GM21367 (cell line): ENCODE measurements around the gene PUS1.

Source experiments
- ATAC-seq: cut with Tn5 transposase; IDR thresholded peaks from one replicate; pipeline ENCODE4 v1.9.1; 2021; ENCODE audit not compliant: unreplicated experiment

The PUS1 gene

DNA sequence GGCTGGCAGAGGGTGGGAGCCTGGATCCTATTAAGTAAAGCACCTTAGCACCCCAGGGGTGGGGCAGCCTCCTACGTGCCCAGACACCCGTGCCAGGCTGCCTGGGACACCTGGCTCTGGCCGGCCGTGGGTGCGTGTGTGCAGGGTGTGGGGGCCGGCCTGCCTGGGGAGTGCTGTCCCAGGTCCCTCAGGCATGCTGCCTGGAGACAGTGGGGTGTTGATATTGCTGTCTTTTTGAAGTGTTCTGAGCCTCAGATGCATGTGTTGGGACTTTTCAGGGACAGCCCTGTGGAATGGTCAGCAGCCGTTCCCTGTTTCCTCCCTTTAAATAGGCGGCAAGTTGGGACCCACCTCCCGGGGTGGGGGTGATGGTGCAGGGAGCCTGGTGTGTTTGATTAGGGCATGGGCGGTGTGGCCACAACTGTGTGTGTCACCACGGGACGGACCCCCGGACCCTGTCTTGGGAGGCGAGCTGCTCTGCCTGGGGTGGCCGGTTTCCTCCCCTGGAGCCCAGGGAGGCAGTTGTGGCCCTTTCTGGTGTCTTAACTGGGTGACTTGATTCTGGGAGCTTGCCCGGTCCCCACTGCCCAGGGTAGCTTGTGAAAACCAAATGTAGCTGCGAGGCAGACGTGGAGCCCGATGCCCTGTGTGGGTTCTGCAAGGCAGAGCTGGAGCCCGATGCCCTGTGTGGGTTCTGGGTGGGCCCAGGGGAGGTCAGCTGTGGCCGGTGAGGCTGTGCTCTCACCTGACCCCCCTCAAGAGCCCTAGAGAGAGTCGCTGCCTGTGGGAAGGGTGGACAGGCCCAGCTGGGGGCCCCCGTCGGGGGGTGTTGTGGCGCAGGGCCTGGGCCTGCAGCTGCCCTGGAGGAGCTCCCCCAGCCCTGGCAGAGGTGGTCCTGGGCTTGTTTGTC, 26.5 kb upstream of the PUS1 start:
- no peak for ATAC-seq

DNA sequence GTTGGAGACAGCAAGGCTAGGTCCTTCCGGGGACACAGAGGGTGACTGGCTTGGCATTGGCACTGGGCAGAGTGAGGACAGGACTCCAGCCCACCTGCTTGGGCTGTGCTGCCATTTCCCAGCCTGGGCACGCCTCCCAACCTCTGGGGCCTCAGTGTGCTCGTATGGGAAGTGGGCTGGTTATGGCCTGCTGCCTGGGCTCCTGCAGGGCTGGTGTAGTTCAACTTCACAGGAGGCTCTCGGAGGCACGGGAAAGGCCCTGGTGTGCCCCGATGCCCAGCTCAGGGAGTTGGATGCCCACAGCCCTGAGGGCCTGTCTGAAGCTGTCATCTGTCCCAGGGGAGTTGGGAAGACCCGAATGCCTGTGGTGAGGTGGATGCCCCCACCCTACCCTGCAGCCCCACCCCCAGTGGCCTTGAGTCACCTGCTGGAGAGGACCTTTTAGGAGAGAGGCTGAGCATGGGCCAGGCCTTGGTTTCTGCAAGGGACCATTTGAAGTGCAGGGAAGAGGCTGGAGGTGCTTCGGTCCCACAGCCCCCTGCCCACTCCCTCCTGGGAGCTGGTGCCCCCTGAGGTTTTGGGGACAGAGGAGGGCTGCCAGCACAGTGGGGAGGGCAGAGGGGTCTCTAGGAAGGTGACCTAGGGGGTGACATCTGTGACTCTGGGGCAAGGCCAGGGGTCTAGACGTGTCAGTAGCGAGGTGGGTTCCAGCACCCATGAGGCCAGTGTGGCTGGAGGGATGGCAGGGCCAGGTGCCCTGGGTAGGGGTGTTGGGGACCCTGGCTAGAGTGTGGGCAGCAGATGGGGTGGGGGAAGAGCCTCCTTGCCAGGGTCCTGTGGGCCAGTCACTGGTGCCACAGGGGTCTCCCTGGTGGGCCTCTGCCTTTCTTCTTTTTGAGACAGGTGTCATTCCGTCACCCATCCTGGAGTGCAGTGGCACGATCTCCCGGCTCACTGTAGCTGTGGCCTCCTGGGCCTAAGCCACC, 25.5 kb upstream of the PUS1 start:
- no peak for ATAC-seq

- no peak for ATAC-seq
Measured at GRCh38 chr12:131904346-131904745, 24.7 kb upstream of the PUS1 start.

DNA sequence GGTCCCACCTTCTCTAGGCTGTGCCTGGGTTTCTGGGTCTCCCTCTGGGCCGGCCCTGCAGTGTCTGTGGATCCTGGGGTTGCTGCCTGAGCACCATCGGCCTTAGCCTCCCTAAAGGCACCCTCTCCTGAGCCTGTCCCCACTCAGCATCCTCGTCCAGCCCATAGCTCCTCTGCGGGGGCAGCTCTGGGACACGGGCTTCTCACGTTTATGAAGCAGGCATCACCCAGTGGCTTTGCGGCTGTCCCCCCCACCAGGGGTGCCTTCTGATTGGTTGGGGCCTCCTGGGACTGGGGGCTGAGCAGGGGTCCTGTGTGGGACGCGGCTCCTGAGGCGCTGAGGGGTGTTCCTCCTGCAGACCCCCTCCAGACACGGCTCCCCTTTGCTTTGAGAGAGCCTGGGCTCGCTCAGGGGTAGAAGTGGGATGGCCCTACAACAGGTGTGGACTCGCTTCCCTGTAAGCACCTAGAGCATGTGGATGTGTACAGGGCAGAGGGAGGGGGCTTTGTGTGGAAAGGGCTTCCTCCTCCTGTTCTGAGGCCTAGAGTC, 23.9 kb upstream of the PUS1 start:
- ATAC-seq = no peak

- ATAC-seq = no peak
Measured at GRCh38 chr12:131905630-131906091, 23.4 kb upstream of the PUS1 start.

DNA sequence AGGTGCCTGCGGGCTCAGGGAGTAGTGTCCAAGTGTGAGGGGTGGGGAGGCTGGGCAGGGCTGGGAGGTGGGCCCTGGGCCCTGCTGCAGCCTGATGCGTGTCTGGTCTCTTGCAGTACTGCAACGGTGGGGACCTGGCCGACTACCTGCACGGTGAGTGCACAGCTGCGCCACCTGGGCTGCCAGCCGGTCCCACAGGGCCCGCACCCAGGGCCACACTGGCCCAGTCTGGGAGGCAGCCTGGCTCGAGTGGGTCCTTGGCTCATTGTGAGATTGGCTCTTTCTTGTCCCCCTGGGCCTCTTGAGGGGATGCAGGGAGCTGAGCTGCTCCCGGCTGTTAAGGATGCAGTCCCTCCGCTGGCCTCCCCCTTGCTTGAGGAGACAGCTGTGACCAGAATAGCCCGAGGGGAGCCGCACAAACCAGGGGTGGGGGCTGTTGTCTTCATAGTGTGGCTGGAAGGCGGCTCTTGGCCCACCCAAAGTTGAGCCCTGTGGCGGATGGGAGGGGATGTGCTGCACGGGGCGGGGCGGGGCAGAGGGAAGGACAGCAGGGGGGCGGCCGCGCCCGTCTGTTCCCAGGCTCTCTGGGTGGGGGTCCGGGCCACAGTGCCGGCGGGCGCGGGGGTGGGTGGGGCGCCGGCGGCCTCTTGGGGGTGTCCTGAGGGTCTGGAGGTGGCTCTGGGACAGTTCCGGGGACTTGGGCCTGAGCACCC, 21.5 kb upstream of the PUS1 start:
- ATAC-seq = no peak

- no peak for ATAC-seq
Measured at GRCh38 chr12:131908092-131909080, 20.7 kb upstream of the PUS1 start.

GRCh38 chr12:131909081-131909751, 19.9 kb upstream of the PUS1 start:
- no peak for ATAC-seq

- no peak for ATAC-seq
Measured at GRCh38 chr12:131909752-131910219, 19.3 kb upstream of the PUS1 start.

DNA sequence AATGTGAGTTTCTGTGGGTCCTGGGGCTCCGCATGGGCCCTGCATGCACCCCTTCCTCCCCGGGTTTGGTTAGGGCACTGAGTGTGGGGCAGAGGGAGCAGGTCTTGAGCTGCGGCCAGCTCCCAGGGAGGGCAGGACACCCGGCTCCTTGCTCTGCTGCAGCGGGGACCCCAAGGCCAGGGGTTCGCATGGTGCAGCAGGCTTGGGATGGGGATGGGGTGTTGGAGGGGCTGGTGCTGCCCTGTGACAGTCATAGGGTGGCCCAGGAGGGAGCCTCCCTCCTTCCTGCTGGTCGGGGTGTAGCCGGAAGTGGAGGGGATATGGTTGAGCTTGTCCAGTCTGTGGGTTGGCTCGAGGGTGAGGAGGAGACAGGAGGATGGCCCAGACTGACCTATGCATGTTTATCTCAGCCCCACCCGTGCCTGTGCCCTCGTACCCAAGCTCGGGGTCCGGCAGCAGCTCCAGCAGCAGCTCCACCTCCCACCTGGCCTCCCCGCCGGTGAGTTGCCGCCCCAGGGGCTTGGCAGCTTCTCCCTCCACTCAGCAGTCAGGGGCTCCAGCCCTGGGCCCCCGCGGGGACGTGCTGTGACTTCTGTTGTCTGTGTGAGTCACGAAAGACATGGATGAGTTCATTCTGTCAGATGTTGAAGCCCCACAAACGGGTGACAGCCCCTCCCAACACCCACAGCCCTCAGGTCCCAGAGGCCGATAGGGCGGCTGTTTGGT, 18.6 kb upstream of the PUS1 start:
- no peak for ATAC-seq

DNA sequence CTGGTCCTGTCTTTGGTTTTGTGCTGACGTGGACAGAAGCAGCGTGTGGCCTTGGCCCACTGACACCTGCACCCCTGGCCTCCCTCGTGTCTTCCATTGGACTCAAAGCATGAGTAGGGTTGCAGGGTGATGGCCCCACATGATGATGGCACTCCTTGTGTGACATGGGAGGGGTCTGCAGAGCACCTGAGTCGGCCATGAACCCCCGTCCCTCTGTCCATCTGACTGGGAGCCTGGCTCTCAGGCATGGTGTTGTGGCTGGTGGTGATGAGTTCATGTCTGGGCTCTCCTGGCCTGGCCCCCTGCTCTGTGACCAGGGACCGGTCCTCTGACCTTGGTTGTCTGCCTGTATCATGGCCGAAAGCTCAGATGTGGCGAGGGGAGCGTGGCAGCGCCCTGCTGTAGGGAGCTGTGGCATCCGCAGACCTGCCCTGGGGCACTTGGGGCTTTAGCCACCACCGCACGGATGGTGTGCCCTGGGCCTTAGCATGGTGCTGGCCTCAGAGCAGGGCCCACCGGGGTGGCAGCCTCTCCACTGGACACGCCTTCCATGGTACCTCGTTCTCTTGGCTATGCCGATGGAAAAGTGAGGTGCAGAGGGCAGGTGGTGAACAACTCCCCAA, 17.9 kb upstream of the PUS1 start:
- ATAC-seq = no peak

DNA sequence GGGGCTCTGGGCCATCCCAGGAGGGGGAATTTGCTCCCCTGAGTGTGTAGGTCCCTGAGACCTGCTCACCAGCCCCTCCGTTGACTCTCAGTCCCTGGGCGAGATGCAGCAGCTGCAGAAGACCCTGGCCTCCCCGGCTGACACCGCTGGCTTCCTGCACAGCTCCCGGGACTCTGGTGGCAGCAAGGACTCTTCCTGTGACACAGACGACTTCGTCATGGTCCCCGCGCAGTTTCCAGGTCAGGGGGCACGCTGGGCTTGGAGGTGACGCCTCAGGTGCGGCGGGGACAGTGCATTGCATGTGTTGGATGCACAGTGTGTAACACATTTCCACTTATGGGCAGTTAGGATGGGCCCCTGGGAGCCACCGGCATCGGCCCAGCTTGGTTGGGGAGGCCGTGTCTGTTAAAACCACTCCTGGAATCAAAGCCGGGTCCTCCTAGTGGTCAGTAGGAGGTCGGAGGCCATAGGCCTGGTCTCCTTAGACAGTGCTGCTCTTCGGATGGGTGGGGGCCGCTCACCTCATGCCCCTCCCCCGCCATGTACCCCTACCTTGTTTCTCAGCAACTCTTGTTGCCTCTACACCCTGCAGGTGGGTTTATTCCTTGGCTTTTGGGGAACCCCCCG, 17.1 kb upstream of the PUS1 start:
- no peak for ATAC-seq

GRCh38 chr12:131912518-131913274, 16.4 kb upstream of the PUS1 start:
- ATAC-seq = no peak

DNA sequence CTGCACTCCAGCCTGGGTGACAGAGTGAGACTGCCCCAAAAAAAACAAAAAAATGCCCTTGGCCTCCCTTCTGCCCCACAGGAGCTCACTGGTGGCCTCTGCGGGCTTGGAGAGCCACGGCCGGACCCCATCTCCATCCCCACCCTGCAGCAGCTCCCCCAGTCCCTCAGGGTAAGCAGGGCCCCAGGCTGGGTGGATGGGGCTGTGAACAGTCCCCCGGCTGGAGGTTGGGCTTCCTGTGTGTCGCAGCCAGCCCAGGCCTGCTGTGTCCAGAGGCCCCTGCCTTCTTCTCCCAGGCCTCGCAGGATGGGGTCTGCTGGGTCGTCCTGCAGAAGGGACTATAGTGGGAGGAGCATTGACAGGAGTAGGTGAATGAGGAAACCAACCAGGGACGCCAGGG, 15.4 kb upstream of the PUS1 start:
- no peak for ATAC-seq

DNA sequence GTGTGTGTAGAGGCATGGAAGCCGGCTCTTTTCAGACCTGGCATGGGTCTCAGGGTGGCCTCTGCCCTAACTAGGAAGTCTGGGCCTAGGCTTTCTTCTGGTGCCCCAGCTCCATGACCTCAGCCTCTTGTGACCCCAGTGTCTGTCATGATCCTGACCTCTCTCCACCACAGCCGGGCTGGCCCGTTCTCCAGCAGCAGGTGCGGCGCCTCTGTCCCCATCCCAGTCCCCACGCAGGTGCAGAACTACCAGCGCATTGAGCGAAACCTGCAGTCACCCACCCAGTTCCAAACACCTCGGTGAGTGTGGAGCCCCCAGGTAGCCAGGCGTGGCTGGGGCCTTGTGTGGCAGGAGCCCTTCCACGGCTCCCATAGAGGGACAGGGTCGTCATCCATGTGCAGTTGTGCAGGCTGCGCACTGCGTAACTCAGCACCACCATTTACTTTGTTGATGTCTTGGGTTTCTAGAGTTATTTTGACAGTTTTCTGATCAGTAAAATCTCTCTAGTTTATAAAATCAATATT, 14.8 kb upstream of the PUS1 start:
- ATAC-seq = no peak

DNA sequence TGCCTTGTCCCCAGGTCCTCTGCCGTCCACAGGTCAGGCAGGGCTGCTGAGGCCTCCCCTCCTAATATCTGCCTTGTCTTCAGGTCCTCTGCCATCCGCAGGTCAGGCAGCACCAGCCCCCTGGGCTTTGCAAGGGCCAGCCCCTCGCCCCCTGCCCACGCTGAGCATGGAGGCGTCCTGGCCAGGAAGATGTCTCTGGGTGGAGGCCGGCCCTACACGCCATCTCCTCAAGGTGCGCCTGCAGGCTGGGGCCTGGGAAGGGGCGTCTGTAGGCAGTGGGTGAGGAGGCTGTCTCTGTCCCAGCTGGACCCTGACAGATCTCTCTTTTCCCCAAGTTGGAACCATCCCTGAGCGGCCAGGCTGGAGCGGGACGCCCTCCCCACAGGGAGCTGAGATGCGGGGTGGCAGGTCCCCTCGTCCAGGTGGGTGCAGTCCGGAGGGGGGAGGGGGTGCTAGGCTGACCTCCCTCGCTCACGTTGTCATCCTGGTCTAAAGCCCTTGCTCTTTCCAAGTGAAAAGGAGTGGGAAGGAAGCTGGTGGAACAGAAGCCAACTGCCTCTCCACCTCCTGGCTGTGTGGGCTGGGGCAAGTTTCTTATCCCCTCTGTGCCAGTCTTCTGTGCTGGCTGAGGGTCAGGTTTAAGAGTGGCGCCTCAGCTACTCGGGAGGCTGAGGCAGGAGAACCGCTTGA, 13.9 kb upstream of the PUS1 start:
- ATAC-seq = no peak
